DOHH2 (cell line): ENCODE results near the gene PARP4.
"Not testable (repeated sequence)": the region's sequence is repeated elsewhere in the genome, so short reads cannot be mapped to it uniquely, and the experiment has no call there.

ENCODE experiments used
- H3F3A ChIP-seq: fragments of 200-600 bp; sonication (generic), shearing (Covaris generic); 2 replicates; pipeline ENCODE4 v1.6.0; 2016; ENCODE audit warnings: antibody characterized with exemption, mild to moderate bottlenecking; ENCODE audit not compliant: control insufficient read depth, insufficient read depth
- H3K27ac ChIP-seq: fragments of 200-600 bp; sonication (generic); 2 replicates; pipeline ENCODE4 v1.5.1; 2014; ENCODE audit warnings: low read depth, mild to moderate bottlenecking, low read length, moderate library complexity
- H3K27me3 ChIP-seq: fragments of 200-600 bp; sonication (generic); 2 replicates; pipeline ENCODE4 v1.6.1; 2014; ENCODE audit warnings: mild to moderate bottlenecking, low read length, mixed read lengths; ENCODE audit not compliant: control insufficient read depth
- H3K36me3 ChIP-seq: fragments of 200-600 bp; sonication (generic); 2 replicates; pipeline ENCODE4 v1.6.1; 2014; ENCODE audit warnings: mild to moderate bottlenecking, low read length, moderate library complexity, mixed read lengths; ENCODE audit not compliant: control insufficient read depth
- H3K4me1 ChIP-seq: fragments of 200-600 bp; sonication (generic); 2 replicates; pipeline ENCODE4 v1.6.1; 2014; ENCODE audit warnings: mild to moderate bottlenecking, low read length, mixed read lengths; ENCODE audit not compliant: control insufficient read depth
- H3K4me2 ChIP-seq: fragments of 200-600 bp; sonication (generic); 2 replicates; pipeline ENCODE4 v1.6.0; 2014; ENCODE audit warnings: mild to moderate bottlenecking, low read length, moderate library complexity
- H3K4me3 ChIP-seq: fragments of 200-600 bp; sonication (generic); 2 replicates; pipeline ENCODE4 v1.5.1; 2014; ENCODE audit warnings: mild to moderate bottlenecking, low read length, mixed read lengths
- H3K79me2 ChIP-seq: fragments of 200-600 bp; sonication (generic); 2 replicates; pipeline ENCODE4 v1.6.1; 2014; ENCODE audit warnings: mild to moderate bottlenecking, low read length, mixed read lengths; ENCODE audit not compliant: control insufficient read depth
- H3K9me2 ChIP-seq: fragments of 200-600 bp; sonication (generic); replicated peaks from 2 replicates; pipeline ENCODE4 v1.6.1; 2014; ENCODE audit warnings: mild to moderate bottlenecking, low read length, mixed read lengths; ENCODE audit not compliant: control insufficient read depth
- H3K9me3 ChIP-seq: fragments of 200-600 bp; sonication (generic); 2 replicates; pipeline ENCODE4 v1.6.1; 2014; ENCODE audit warnings: antibody characterized with exemption, low read length, mixed read lengths; ENCODE audit not compliant: control insufficient read depth, insufficient read depth
- H4K20me1 ChIP-seq: fragments of 200-600 bp; sonication (generic); 2 replicates; pipeline ENCODE4 v1.6.0; 2014; ENCODE audit warnings: low read depth, mild to moderate bottlenecking, antibody characterized with exemption, low read length, moderate library complexity; ENCODE audit not compliant: control insufficient read depth, insufficient read depth
- CTCF ChIP-seq: fragments of 200-600 bp; sonication (generic); IDR thresholded peaks from one replicate; pipeline ENCODE4 v1.5.1; 2014; ENCODE audit warnings: antibody characterized with exemption, mild to moderate bottlenecking, low read depth, low read length; ENCODE audit not compliant: poor library complexity, severe bottlenecking
- EZH2phosphoT487 ChIP-seq: fragments of 200-600 bp; sonication (generic); IDR thresholded peaks from 2 replicates; pipeline ENCODE4 v1.6.1; 2017; ENCODE audit warnings: borderline replicate concordance, mild to moderate bottlenecking, antibody characterized with exemption, low read length, moderate library complexity, mixed read lengths

Gene PARP4

DNA sequence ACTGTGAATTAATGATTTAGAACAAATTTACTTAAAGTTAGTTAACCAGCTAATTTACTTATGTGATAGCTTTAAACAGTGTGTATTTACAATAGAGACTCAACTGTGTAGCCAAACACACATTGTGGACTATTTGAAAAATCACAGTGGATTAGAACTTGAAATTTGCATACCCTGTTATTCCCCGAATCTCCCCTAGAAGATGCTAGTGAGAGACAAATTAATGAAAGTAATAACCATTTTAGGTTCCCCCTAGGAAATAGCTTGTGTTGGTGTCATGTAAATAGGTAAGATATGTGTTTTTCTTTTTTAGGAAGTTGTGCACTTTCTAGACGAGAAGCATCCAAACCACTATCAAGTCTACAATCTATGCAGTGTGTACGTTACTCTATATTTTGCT lies 104.7 kb downstream of the PARP4 start:
- no peak overlapping the region for H3K27ac ChIP-seq
- no peaks in the 10 kb centered on the region for H3F3A ChIP-seq
- H3K4me3 ChIP-seq, result no peak overlapping the region
- H4K20me1 ChIP-seq, result no peaks in the 10 kb centered on the region
- H3K27me3 ChIP-seq, result no peaks in the 10 kb centered on the region
- TF ChIP-seq CTCF (peak; percentile 35), EZH2phosphoT487 (no peak)
- H3K4me1 ChIP-seq, result no peaks in the 10 kb centered on the region
- no peaks in the 10 kb centered on the region for H3K79me2 ChIP-seq
- H3K4me2 ChIP-seq, result no peak overlapping the region
- H3K9me2 ChIP-seq, result no peaks in the 10 kb centered on the region
- H3K9me3 ChIP-seq, result no peaks in the 10 kb centered on the region
- no peaks in the 10 kb centered on the region for H3K36me3 ChIP-seq

GRCh38 chr13:24406524-24406923 lies 106.1 kb downstream of the PARP4 start:
- H3K36me3 ChIP-seq, result no peaks in the 10 kb centered on the region
- H3K4me3 ChIP-seq, result no peak overlapping the region
- no peaks in the 10 kb centered on the region for H3F3A ChIP-seq
- no peaks in the 10 kb centered on the region for H3K9me3 ChIP-seq
- TF ChIP-seq EZH2phosphoT487 (no peak), CTCF (no peak)
- H3K4me1 ChIP-seq, result no peaks in the 10 kb centered on the region
- no peaks in the 10 kb centered on the region for H4K20me1 ChIP-seq
- H3K4me2 ChIP-seq, result no peak overlapping the region
- no peaks in the 10 kb centered on the region for H3K27me3 ChIP-seq
- H3K9me2 ChIP-seq, result no peaks in the 10 kb centered on the region
- H3K27ac ChIP-seq, result no peak overlapping the region
- H3K79me2 ChIP-seq, result no peaks in the 10 kb centered on the region

GRCh38 chr13:24396821-24397220 lies 115.8 kb downstream of the PARP4 start:
- H3K9me2 ChIP-seq, result no peaks in the 10 kb centered on the region
- H3F3A ChIP-seq, result no peaks in the 10 kb centered on the region
- H3K36me3 ChIP-seq, result no peaks in the 10 kb centered on the region
- no peak overlapping the region for H3K27ac ChIP-seq
- no peaks in the 10 kb centered on the region for H3K79me2 ChIP-seq
- no peaks in the 10 kb centered on the region for H3K9me3 ChIP-seq
- H3K4me2 ChIP-seq, result no peak overlapping the region
- TF ChIP-seq CTCF, result no peak
- TF ChIP-seq EZH2phosphoT487, result no peak
- no peaks in the 10 kb centered on the region for H3K27me3 ChIP-seq
- H3K4me1 ChIP-seq, result no peaks in the 10 kb centered on the region
- no peak overlapping the region for H3K4me3 ChIP-seq
- H4K20me1 ChIP-seq, result no peaks in the 10 kb centered on the region

DNA sequence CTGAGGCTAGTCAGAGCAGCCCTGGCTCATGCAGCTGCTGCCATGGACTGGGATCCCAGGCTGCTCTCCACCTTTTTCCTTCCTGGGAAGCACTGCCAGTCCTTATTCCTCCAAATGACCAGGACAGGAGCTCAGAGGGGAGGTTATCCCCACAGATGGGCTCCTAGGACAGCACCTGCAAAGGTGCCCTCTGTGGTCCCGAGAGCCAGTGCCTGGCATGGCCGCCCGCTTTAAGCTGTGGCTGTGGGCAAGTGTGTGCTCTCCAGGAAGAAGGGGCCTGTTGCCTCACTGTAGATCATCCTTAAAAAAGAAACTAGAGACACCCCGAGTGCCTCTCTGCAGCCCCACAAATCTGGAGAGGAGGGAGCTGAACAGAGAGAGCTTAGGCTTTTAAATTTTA lies 119.6 kb downstream of the PARP4 start:
- no peaks in the 10 kb centered on the region for H3K27me3 ChIP-seq
- no peaks in the 10 kb centered on the region for H4K20me1 ChIP-seq
- H3K4me2 ChIP-seq, result no peak overlapping the region
- H3K4me3 ChIP-seq, result no peak overlapping the region
- no peaks in the 10 kb centered on the region for H3K36me3 ChIP-seq
- H3K27ac ChIP-seq, result no peak overlapping the region
- no peaks in the 10 kb centered on the region for H3K79me2 ChIP-seq
- no peak for TF ChIP-seq CTCF
- no peak for TF ChIP-seq EZH2phosphoT487
- H3K9me2 ChIP-seq, result no peaks in the 10 kb centered on the region
- no peaks in the 10 kb centered on the region for H3K4me1 ChIP-seq
- no peaks in the 10 kb centered on the region for H3F3A ChIP-seq
- no peaks in the 10 kb centered on the region for H3K9me3 ChIP-seq

- not testable (repeated sequence) for H3K9me2 ChIP-seq, H3K4me3 ChIP-seq, H3K4me2 ChIP-seq, H3K27me3 ChIP-seq, H3K27ac ChIP-seq, H3K36me3 ChIP-seq, H3K4me1 ChIP-seq, H3K9me3 ChIP-seq, H3F3A ChIP-seq, H3K79me2 ChIP-seq, H4K20me1 ChIP-seq
Measured at GRCh38 chr13:24391771-24392683, 120.6 kb downstream of the PARP4 start.
